Measurements from ENCODE around the gene HOXD9.

GRCh38 chr2:176138526-176138922 is 16.0 kb downstream of the HOXD9 start:
- no peak for TF ChIP-seq POLR2AphosphoS5 (IDR thresholded peaks at IDR 0.05; ENCODE audit: low read depth, low read length)
- no peak for TF ChIP-seq POLR2A (IDR thresholded peaks at IDR 0.05; ENCODE audit: low read depth, low read length)
- no peak for TF ChIP-seq TAF1 (IDR thresholded peaks at IDR 0.05; ENCODE audit: low read depth, low read length)
